Fibroblast of the aortic adventitia (primary cell): Measurements from ENCODE around the gene GNAI2. TPM values are rescaled to one million over a fixed set of nuclear protein-coding genes. Genes with fewer than 3 reads are reported as not detected.
"Not testable (repeated sequence)": the region's sequence is repeated elsewhere in the genome, so short reads cannot be mapped to it uniquely, and the experiment has no call there.

Experiments
- DNase-seq: peaks from one replicate; pipeline ENCODE4 v3.0.0-alpha.2; 2010; ENCODE audit warnings: low read depth
- H3K4me3 ChIP-seq: 2 replicates; pipeline ENCODE4 v1.5.1; 2011; ENCODE audit warnings: low read depth, mild to moderate bottlenecking, control low read depth, low read length, moderate library complexity
- total RNA-seq: library from RNA; depleted of rRNA; stranded (reverse); fragments of >200 nt; gene quantifications from 2 replicates; pipeline ENCODE4 v1.2.3, GENCODE V29; 2012; ENCODE audit warnings: low replicate concordance
- TF ChIP-seq, protein P1 (sequence below): IDR thresholded peaks from 2 replicates; pipeline ENCODE4 v1.5.1; 2011; ENCODE audit warnings: mild to moderate bottlenecking, low read length, control low read depth, inconsistent platforms; ENCODE audit not compliant: insufficient read depth

Gene GNAI2
- total RNA-seq, 1 donor: 195 TPM

DNA sequence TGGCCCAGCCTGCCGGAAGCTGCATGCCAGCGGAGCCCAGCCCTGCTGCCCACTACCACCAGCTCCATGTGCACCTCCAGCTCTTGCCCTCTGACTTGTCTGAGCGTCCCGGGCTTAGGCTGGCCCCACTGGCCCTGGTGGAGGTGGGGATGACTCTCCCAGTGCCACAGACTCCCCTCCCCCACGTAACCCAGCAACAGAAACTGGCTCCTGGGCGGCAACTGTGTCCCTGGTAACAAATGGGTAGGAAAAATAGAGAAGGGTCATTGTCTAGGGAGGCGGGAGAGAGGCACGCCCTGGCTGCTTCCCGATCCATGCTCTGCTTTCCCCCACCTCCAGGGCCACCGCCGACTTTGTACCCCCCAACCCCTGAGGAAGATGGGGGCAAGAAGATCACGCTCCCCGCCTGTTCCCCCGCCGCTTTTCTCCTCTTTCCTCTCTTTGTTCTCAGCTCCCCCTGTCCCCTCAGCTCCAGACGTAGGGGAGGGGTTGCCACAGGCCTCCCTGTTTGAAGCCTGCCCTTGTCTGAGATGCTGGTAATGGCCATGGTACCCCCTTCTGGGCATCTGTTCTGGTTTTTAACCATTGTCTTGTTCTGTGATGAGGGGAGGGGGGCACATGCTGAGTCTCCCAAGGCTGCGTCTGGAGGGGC, 22.2 kb downstream of the GNAI2 start:
- no peak overlapping the region for H3K4me3 ChIP-seq
- DNase-seq: no peak
- TF ChIP-seq, protein P1, sequence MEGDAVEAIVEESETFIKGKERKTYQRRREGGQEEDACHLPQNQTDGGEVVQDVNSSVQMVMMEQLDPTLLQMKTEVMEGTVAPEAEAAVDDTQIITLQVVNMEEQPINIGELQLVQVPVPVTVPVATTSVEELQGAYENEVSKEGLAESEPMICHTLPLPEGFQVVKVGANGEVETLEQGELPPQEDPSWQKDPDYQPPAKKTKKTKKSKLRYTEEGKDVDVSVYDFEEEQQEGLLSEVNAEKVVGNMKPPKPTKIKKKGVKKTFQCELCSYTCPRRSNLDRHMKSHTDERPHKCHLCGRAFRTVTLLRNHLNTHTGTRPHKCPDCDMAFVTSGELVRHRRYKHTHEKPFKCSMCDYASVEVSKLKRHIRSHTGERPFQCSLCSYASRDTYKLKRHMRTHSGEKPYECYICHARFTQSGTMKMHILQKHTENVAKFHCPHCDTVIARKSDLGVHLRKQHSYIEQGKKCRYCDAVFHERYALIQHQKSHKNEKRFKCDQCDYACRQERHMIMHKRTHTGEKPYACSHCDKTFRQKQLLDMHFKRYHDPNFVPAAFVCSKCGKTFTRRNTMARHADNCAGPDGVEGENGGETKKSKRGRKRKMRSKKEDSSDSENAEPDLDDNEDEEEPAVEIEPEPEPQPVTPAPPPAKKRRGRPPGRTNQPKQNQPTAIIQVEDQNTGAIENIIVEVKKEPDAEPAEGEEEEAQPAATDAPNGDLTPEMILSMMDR: no peak

DNA sequence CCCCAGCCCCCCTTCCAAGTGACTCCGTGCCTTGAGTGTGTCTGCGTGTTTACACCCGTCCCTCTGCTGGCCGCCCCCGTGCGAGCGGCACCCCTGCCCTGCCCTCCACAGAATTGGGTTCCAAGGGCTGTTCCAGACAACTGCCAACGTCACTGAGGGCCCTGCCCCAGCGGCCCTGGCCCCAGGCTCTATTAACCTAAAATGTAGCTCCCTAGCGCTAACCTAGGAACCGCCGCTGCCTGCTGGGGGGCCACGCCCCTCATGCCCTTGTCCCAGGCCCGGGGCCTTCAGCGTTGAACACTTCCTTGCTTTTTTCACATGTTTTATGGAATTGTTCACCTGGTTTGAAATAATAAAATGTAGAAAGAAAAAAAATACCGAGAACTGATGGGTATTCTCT, 23.0 kb downstream of the GNAI2 start:
- no peak overlapping the region for H3K4me3 ChIP-seq
- no peak for DNase-seq
- TF ChIP-seq, protein P1: no peak

DNA sequence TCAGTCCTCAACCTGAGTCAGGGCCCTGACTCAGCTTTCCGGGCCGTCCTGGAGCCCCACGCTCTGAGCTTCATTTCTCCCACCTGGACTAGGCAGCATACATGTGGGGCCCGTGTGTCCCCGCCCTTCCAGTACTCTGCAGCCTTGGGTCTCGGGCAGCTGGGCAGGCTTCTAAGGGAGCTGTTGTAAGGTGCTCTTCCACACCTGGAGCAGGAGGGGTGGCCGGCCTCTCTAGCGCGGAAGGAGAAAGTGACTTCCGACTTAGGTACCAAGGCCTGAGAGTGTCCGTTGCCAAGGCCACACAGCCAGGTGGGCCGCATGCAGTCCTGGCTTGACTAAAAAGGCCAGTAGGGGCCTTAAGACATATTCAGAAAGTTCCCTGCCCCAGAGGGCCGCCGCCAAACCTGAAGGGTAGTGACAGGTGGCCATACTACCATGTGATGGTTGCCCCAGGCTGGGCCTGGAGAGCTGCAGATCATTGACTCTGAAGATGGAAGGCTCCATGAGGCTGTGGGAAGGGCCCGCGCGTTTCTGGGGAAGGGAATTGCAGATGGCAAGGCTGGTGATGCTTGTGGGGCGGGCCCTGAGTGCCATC, 23.5 kb downstream of the GNAI2 start:
- TF ChIP-seq, protein P1: no peak
- no peak for DNase-seq
- peak overlapping the region; percentile 22 for H3K4me3 ChIP-seq

DNA sequence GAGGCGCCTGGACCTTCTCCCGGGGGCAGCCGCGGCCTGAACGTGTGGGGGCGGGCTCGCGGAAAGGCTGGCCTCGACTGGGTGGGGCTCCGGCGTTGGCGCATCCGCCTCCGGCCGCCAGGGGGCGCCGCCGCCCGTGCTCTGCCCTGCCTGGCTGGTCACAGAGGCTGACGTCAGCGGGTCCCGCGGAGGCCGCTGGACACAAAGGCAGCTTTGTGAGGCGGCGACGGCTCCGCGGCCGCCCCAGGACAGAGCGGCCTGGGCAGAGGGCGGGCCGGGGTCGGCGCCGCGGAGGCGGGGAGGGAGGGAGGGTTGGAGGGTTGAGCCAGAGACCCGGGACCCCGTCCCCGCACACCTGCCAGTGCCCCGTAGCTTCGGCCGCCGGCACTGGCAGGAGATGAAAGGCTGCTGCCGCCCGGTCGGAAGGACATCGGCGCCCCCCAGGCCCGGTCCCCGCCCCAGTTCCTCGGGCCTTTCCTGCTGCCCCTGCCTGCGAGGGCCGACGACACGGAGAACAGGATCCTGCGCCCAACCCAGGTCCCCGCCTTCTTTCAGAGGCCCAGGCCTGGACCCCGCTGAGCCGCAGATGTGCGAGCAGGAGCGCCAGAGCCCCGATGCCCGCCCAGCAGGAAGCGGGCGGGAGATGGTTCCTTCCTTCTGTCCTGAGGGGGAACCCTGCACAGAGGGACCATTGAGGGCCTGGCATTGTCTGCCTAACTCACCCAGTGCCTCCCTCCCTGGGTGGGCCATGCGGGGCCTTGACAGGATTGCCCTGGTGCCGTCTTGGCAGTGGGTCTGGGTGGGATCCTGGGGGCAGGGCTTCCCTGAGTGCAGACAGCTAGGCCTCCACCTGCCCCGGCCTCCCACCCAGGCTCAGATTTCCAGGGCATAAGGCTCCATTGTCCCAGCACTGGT, 24.3 kb downstream of the GNAI2 start:
- peak; percentile 85 for DNase-seq
- TF ChIP-seq, protein P1: peak; percentile 74
- peak overlapping the region; percentile 64 for H3K4me3 ChIP-seq

DNA sequence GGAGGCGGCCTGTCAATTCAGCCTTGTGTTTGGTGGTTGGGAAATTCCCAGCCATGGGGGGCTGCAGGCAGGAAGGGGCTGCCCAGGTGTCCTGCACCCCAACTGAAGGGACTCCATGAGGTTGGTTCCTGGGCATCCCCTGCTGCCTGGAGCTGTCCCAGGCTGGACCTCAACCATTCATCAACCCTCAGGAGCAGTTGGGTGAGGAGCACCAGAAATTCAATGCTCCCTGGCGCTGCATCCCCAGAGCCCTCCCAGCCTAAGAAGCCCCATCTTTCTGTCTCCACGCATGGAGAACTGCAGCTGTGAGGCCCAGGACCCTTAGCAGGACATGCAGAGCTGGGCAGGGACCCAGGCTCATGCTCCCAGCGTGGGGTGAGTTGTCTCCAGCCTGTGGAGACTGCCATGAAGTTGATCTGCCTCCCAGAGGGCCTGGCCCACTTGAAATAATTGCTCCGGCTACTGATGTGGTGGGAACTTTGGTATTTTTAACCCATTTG, 25.0 kb downstream of the GNAI2 start:
- no peak for DNase-seq
- peak overlapping the region; percentile 64 for H3K4me3 ChIP-seq
- TF ChIP-seq, protein P1: no peak

DNA sequence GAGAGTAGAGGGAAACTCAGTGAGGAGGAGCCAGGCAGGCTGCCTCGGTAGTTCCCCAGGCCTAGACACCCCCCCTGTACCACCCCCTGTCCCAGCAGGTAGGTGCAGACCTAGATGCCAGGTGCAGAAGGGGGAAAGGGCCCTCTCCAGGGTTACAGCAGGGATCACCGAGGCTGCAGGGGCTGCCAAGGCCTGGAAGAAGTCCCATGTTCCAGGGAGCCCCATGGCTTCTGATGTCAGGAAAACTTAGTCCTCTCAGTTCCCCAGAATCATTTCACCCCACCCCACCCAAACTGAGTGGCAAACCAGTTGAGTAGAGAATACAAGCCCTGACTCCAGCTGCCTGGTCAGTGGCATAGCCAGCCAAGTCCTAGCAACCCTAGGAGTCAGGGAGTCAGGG, 25.5 kb downstream of the GNAI2 start:
- TF ChIP-seq, protein P1: no peak
- no peak overlapping the region for H3K4me3 ChIP-seq
- no peak for DNase-seq

DNA sequence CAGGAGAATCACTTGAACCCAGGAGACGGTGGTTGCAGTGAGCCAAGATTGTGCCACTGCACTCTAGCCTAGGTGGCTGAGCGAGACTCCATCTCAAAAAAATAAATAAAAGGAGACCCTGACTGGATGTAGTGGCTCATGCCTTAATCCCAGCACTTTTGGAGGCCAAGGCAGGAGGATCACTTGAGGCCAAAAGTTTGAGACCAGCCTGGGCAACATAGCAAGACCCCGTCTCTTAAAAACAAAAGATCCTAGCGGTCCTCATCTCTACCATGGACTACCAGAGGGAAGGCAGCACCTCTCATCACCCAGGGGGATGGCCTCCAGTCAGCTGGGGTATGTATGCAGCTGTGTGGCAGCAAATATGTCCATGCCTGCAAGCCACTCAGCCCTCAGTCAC, 26.2 kb downstream of the GNAI2 start:
- not testable (repeated sequence) for DNase-seq, H3K4me3 ChIP-seq
